DMS53 (cell line): Measurements from ENCODE around the gene RASSF1.

Source experiments
- DNase-seq: peaks from one replicate; lab custom pipeline; 2025; lab: John Stamatoyannopoulos, UW

The RASSF1 gene

GRCh38 chr3:50299929-50300680, 40.5 kb downstream of the RASSF1 start:
- DNase-seq, result no peak

DNA sequence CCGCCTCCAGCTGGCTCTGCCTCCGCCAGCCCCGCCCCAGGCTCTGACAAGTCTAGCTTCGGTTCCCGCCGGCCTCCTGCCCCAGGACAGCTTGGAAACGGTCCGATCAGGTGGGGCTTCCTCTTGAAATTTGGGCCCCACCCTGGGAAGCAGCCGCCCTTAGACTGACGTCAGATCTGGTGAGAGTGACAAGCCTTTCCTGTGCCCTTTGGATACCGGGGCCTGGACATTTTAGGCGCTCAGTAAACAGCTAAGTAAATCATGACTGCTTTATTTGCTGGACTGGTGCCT, 41.1 kb downstream of the RASSF1 start:
- DNase-seq, result no peak

GRCh38 chr3:50298836-50299637, 41.6 kb downstream of the RASSF1 start, which contains the start of the genes HYAL3 and NAA80:
TSS of gene HYAL3 (minus strand) at chr3:50299405. CDS start at chr3:50295602, 3,803 bp downstream.
TSS of gene NAA80 (minus strand) at chr3:50299405. CDS start at chr3:50297463, 1,942 bp downstream.
- DNase-seq, result peak; percentile 95

- peak; percentile 5 for DNase-seq
Observed at GRCh38 chr3:50297896-50298725, 42.5 kb downstream of the RASSF1 start.

DNA sequence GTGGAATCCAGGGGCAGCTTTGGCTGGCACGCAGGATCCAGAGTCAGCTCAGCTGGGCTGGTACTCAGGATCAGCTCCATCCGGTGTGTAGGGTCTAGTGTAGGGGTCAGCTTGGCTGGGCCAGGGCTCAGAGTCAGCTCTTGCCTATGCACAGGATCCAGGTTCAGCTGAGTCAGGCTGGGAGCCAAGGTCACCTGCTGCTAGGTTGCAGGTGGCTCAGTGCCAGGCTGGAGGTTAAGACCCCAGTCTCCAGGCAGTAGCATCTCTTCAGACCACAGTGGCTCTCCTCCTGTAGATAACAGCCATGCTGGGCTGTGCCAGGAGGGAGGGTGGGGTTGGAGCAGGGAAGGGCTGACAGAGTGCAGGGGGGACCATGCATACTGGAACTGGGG, 43.3 kb downstream of the RASSF1 start:
- no peak for DNase-seq

GRCh38 chr3:50296721-50297383, 43.8 kb downstream of the RASSF1 start:
- DNase-seq, result no peak

DNA sequence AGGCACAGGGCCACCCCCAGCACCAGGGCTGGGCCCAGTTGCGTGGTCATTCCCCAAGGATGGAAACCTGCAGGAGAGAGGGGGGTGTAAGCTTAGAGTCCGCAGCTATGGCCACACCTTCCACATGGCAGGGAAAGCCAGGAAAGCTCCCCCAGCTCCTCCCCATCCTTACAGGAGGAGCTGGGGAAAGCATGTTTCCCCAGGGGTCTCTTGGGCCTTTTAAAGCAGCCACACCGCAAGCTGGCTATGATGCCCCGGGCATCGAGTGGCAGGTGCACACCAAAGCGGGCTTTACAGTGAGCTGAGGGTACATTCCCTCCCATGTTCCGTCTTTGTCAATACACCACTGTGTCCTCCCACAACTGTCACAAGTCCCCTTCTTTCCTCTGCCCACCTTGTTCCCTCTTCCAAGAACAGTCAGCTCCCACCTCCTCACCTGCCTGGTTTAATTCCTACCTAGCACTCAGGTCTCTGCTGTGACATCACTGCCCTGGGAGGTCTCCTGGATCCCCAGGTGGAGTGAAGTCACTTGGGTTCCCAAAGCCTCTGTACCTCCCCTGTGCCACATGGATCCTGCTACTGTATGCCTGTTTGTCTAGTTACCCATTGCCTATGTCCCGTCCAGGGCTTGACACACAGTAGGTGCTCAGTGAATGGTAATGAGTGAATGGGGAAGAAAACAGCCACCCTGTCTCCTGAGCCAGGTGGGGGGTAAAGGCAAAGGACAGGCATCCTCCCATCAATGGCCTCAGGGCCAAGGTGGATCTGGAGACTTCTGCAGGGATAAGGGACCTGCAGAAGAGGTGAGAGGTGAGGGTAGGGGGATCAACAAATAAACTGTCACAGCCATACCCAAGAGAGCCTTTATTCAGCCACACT, 44.8 kb downstream of the RASSF1 start:
- no peak for DNase-seq

- no peak for DNase-seq
Observed at GRCh38 chr3:50294492-50295403, 45.9 kb downstream of the RASSF1 start.

DNA sequence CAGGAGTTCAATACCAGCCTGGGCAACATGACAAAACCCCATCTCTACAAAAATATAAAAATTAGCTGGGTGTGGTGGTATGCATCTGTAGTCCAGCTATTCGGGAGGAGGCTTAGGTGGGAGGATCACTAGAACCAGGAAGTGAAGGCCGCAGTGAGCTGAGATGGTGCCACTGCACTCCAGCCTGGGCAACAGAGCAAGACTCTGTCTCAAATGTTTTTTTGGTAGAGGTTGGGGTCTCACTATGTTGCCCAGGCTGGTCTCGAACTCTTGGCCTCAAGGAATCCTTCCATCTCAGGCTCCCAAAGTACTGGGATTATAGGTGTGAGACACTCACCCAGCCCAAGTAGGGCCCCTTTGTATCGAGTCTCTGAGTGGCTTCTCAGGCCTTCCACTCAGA, 46.5 kb downstream of the RASSF1 start:
- DNase-seq, result no peak

DNA sequence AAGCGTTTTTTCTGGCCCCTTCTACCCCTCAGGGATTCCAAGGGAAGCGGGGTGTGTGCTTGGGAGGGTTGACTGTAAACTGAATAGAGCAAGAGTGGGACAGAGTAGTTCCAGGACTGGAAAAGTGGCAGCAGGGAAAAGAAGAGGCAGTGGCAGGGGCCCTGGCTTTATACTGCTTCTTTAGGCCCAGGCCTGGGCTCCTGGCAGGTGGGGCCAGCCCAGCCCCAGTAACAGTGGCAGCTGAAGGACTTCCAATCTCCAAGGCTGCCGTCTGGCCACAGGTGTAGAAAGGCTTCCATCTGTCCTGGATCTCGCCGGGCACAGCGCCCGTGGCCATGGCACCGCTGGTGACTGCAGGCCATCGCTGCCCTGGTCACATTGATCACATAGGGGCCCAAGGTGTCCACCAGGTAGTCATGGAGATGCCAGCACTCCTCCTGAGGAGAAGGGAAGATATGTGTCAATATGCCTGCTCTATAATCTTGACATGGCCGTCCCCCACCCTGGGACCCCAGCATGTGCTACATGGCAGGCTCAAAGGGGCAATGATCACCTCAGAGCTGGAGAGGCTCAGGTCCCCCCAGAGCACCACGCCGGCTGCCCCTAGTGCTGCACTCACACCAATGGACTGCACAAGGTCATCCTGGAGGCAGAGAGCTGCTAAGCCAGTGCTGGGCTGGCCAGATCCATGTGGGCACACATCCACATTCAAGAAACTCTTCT, 47.4 kb downstream of the RASSF1 start:
- no peak for DNase-seq

DNA sequence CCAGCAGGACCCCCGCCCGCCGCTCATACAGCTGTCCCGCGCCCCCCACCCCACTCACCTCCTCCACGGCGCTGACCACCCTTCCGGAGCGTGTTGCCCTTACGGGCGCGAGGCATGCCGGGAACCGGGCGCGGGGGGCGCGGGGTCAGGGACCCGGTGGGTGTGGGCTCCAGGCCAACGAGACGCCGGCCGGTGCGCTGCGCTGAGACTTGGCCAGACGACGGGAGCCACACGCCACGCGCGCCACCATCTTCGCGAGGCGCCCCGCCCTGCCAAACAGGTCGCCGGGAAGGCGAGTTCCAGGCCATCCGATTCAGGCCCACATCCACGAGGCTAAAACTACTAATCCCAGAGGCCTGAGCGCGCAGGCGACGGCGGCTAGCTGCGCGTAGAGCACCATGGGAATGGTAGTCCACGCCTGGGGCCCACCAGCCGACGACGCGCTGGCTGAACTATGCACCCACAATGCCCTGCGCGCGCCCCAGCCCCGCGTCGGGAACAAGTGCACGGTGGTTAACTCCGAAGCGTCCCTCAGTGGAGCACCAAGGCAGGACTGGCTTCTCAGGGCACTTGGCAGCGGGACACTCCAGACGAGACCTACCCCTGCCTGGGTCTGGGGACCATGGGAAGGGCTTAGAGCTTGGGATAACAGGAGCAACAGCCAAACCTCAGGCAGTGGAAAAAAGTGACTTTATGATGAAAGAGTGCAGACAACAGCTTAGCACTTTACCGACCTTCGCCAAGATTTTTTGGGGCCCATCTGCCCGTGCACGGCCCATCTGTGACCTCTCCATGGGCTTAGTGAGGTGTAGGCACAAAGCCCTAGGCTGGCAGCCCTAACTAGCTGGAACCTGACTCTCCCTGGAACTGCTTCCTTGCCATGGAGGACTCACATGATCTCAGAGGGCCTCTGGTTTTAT, 48.2 kb downstream of the RASSF1 start, which contains the start of gene IFRD2:
Gene IFRD2 (minus strand): TSS at position 271 of the 920 bp plus-strand sequence. CDS start 155 bp downstream, at position 116.
- peak; percentile 94 for DNase-seq

GRCh38 chr3:50290161-50290641, 50.4 kb downstream of the RASSF1 start:
- no peak for DNase-seq

- DNase-seq, result no peak
Observed at GRCh38 chr3:50289130-50289529, 51.5 kb downstream of the RASSF1 start.

DNA sequence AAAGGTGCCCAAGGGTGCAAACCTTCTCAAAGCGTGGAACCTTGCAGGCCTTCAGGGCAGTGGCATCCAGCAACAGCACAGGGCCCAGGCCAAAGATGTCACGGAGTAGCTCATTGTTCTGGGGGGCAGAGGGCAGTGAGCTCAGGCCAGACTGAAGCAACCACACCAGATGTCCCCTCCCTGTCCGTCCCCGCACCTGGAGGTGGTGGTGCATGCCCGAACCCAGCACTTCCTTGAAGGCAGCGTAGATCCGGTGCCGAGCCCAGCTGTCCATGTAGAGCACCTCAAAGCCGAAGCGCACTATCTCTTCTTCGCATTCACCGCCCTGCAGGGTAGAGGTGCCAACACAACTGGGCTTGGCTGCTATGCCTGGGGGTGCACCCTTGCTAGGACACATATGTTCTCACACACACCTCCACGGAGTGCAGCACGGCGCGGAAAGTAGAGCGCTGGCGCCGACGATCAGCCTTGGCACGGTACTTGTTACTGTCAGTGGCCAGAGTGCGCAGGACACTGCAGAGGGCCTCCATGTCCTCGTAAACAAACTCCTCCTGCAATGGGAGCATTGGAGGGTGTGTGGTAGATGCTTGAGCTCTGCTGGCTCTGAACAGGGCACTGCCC, 52.1 kb downstream of the RASSF1 start:
- no peak for DNase-seq

DNA sequence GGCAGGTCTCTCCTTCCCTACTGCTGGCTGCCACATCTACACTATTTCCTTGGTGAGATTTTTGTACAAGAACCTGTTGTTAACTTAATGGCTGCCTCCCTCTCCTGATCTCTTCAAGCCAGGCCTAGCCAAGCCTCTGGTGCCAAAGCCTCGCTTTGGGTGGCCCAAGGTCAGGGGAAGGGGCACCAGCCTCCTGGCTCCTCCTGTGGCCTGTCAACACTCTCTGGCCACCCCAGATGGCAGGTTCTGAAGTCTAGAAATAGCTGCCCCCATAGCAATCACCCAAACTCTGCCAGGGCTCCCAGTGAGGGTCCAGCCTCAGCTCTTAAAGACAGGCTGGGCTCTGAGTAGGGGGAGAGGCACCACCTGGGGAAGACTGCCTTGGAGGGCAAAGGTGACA, 53.4 kb downstream of the RASSF1 start:
- no peak for DNase-seq

DNA sequence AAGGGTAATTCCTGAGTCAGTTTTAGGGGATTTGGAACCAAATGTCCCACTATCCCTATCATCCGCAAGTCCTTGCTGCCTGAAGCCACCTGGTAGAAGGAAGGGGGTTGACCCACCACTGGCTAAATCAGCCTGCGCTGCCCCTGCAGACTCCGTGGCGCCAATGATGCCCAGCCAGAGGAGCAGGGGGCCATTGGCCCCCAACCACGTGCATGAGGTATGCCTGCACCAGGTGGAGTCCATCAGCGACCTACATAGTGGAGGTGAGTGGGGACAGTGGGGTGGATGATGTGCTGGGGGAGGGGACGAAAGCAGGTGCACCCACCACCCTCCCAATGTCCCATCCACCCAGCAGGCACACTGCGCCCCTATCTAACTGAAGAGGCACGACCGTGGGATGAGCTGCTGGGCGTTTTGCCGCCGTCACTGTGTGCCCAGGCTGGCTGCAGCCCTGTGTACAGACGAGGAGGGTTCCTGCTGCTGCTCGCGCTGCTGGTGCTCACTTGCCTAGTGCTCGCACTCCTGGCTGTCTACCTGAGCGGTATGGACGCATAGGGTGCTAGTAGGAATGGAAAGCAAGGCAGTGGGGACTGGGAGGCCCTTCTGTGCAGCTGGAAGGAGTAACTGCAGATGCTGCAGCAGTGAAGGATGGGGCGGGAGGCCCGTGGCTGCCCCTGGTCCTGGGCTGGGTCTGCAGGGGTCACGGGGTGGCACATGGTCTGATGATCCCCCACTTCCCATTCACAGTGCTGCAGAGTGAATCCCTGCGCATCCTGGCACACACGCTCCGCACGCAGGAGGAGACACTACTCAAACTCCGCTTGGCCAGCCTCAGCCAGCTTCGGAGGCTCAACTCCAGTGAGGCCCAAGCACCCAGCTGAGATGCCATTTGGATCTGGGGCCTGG, 54.1 kb downstream of the RASSF1 start:
- DNase-seq, result no peak
